Cardiac fibroblast (primary cell): ENCODE data around the gene GBP1.
A peak's percentile ranks its signal among the peaks of the same experiment; 100 is the strongest.
"Not testable (repeated sequence)": the region's sequence is repeated elsewhere in the genome, so short reads cannot be mapped to it uniquely, and the experiment has no call there.

ENCODE experiments used
- DNase-seq, 2 donors: peaks; one replicate each; pipeline versions ENCODE4 v3.0.0 to v3.0.0-alpha.2; 2010; ENCODE audit warnings: low read depth in 2 of 2
- H3K4me3 ChIP-seq, 2 donors: replicated peaks in 1 of 2; 1 replicate in 1 of 2; 2 replicates in 1 of 2; pipeline ENCODE4 v1.5.1; 2011; ENCODE audit warnings: low read depth in 2 of 2, low read length in 2 of 2, mild to moderate bottlenecking in 2 of 2, moderate library complexity in 1 of 2
- CTCF ChIP-seq: IDR thresholded peaks from one replicate; pipeline ENCODE4 v1.5.1; 2011; ENCODE audit warnings: low read depth, mild to moderate bottlenecking, low read length, inconsistent platforms

Gene GBP1

GRCh38 chr1:89035080-89035479, 29.9 kb downstream of the GBP1 start:
- TF ChIP-seq CTCF: no peak
- no peak for DNase-seq
- no peak overlapping the region for H3K4me3 ChIP-seq

GRCh38 chr1:89034004-89034403, 31.0 kb downstream of the GBP1 start:
- not testable (repeated sequence) for H3K4me3 ChIP-seq, DNase-seq

- not testable (repeated sequence) for DNase-seq, H3K4me3 ChIP-seq
These were observed 36.0 kb downstream of the GBP1 start for GRCh38 chr1:89029051-89029450.

GRCh38 chr1:89025928-89026327, 39.1 kb downstream of the GBP1 start:
- no peak for TF ChIP-seq CTCF
- DNase-seq: no peak

GRCh38 chr1:89023026-89023425, 42.0 kb downstream of the GBP1 start:
- TF ChIP-seq CTCF: no peak
- DNase-seq: no peak
- peak overlapping the region; percentile 50 to 68 for H3K4me3 ChIP-seq

More at GRCh38 chr1:89025928-89026327, 39.1 kb downstream of the GBP1 start:
- H3K4me3 ChIP-seq: no peak overlapping the region

- H3K4me3 ChIP-seq: peak within 1 kb of the TSS; percentile 50 to 68
- peak; percentile 77 to 81 for DNase-seq
- no peak for TF ChIP-seq CTCF
These were observed 42.6 kb downstream of the GBP1 start, which contains the start of gene GBP3 for GRCh38 chr1:89022167-89022959. TSS of gene GBP3 (minus strand) at chr1:89022866. CDS start at chr1:89020721, 2,145 bp downstream.

GRCh38 chr1:89018318-89018717, 46.7 kb downstream of the GBP1 start:
- not testable (repeated sequence) for DNase-seq, H3K4me3 ChIP-seq

GRCh38 chr1:89008511-89008910, 56.5 kb downstream of the GBP1 start:
- no peak for TF ChIP-seq CTCF
- DNase-seq: no peak
- H3K4me3 ChIP-seq: no peak overlapping the region
